A673 (cell line): Measurements from ENCODE around the gene ST7.

Source experiments
- EZH2 ChIP-seq: fragments of 200-600 bp; sonication (generic); IDR thresholded peaks from 2 replicates; pipeline ENCODE4 v1.6.1; 2017; ENCODE audit warnings: borderline replicate concordance, low read depth, mild to moderate bottlenecking, mixed read lengths, antibody characterized with exemption, low read length; ENCODE audit not compliant: poor library complexity, severe bottlenecking
- TF ChIP-seq, protein P1 (sequence below): fragments of 300-800, 200-600 bp; sonication (generic); conservative IDR thresholded peaks from 2 replicates; pipeline ENCODE4 v1.5.1; 2017; ENCODE audit warnings: low read depth, mild to moderate bottlenecking, antibody characterized with exemption, low read length, moderate library complexity, mixed read lengths

DNA sequence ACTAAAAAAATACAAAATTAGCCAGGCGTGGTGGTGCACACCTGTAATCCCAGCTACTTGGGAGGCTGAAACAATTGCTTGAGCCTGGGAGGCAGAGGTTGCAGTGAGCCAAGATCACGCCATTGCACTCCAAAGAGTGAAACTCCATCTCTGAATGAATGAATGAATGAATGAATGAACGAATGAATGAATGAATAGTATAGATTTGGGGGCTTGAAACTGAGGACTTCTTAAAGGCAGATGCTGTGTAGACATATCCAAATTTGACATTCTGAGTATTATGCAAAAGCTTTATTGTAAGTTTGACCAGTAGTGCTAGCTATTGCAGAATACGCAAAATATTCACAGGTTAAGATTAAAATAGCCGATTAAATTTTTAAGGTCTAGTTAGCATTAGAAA lies 30.8 kb upstream of the ST7 start:
- TF ChIP-seq, protein P1, sequence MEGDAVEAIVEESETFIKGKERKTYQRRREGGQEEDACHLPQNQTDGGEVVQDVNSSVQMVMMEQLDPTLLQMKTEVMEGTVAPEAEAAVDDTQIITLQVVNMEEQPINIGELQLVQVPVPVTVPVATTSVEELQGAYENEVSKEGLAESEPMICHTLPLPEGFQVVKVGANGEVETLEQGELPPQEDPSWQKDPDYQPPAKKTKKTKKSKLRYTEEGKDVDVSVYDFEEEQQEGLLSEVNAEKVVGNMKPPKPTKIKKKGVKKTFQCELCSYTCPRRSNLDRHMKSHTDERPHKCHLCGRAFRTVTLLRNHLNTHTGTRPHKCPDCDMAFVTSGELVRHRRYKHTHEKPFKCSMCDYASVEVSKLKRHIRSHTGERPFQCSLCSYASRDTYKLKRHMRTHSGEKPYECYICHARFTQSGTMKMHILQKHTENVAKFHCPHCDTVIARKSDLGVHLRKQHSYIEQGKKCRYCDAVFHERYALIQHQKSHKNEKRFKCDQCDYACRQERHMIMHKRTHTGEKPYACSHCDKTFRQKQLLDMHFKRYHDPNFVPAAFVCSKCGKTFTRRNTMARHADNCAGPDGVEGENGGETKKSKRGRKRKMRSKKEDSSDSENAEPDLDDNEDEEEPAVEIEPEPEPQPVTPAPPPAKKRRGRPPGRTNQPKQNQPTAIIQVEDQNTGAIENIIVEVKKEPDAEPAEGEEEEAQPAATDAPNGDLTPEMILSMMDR = no peak
- TF ChIP-seq EZH2 = no peak
